ENCODE results near the gene TCP10L.

GRCh38 chr21:32592929-32593502 is 7.7 kb upstream of the TCP10L start:
- TF ChIP-seq CBFB (CRISPR knock-in tag; IDR thresholded peaks at IDR 0.05; ENCODE audit: low read depth) (no peak), CTCF (IDR thresholded peaks at IDR 0.05) (no peak), GABPB1 (CRISPR knock-in tag; IDR thresholded peaks at IDR 0.05) (peak; percentile 35; the same call in 1 of the 2 replicates), OVOL2 (CRISPR knock-in tag; IDR thresholded peaks at IDR 0.05; ENCODE audit: borderline replicate concordance) (no peak), KAT7 (CRISPR knock-in tag; IDR thresholded peaks at IDR 0.05; ENCODE audit: borderline replicate concordance) (no peak), CREB1 (CRISPR knock-in tag; IDR thresholded peaks at IDR 0.05) (no peak)
- TF ChIP-seq, protein P1, sequence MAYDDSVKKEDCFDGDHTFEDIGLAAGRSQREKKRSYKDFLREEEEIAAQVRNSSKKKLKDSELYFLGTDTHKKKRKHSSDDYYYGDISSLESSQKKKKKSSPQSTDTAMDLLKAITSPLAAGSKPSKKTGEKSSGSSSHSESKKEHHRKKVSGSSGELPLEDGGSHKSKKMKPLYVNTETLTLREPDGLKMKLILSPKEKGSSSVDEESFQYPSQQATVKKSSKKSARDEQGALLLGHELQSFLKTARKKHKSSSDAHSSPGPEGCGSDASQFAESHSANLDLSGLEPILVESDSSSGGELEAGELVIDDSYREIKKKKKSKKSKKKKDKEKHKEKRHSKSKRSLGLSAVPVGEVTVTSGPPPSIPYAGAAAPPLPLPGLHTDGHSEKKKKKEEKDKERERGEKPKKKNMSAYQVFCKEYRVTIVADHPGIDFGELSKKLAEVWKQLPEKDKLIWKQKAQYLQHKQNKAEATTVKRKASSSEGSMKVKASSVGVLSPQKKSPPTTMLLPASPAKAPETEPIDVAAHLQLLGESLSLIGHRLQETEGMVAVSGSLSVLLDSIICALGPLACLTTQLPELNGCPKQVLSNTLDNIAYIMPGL (CRISPR knock-in tag; IDR thresholded peaks at IDR 0.05), result no peak

Data from WTC11 (cell line).